Activated CD8-positive, alpha-beta memory T cell treated with anti-CD3 and anti-CD28 coated beads, Interleukin-2, amount 50 U/mL, for 24 hours (primary cell): Measurements from ENCODE around the gene C15orf40.
"Not testable (repeated sequence)": the region's sequence is repeated elsewhere in the genome, so short reads cannot be mapped to it uniquely, and the experiment has no call there.

ENCODE experiments used
- DNase-seq: peaks from one replicate; pipeline ENCODE4 v3.0.0-alpha.2; 2020; ENCODE audit errors: extremely low read depth

C15orf40 gene

DNA sequence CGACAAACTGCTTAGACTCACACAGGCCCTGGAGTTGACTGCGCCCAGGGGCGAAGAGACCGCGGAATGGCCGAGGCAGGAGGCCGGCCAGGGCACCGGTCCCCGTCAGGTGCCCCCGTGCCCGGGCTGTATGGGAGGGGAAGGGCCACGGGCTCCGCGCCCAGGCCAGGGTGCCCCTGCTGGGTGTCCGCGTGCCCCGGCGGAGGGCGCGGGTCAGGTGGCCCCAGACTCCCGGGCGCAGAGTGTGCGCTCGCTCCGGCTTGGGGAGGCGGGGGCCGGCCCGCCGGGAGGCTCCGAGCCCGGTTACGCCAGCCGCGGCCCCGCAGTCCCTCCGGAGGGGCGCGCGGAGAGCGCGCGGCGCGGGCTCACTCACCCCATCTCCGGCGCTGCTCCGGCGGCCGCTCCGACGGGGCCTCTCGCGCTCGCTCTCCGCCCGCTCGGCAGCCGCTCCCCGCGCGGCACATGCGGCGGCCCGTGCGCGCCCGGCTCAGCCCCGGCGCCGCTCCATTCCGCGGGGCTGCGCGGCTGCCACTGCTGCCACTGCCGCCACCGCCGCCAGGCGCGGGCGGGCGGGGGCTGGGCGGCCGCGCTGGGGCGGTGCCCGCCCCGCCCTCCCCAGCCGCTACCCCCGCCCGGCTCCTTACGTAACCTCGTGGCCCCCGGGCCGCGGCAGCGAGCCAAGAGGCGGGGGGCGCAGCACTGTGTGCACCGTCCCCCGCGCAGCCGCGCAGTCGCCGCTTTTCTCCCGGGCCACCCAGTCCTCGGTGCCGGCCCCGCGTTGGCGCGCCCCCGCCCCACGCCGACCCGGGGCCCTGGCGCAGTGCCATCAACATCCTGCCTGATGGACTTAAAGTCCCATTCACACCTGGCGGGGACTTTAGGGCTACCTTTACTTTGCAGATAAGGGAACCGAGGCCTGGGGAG, 59.0 kb downstream of the C15orf40 start, which contains the start of gene HOMER2:
Gene HOMER2 (minus strand): TSS at position 563 of the 924 bp plus-strand sequence. CDS start 185 bp downstream, at position 378.
- DNase-seq = no peak

DNA sequence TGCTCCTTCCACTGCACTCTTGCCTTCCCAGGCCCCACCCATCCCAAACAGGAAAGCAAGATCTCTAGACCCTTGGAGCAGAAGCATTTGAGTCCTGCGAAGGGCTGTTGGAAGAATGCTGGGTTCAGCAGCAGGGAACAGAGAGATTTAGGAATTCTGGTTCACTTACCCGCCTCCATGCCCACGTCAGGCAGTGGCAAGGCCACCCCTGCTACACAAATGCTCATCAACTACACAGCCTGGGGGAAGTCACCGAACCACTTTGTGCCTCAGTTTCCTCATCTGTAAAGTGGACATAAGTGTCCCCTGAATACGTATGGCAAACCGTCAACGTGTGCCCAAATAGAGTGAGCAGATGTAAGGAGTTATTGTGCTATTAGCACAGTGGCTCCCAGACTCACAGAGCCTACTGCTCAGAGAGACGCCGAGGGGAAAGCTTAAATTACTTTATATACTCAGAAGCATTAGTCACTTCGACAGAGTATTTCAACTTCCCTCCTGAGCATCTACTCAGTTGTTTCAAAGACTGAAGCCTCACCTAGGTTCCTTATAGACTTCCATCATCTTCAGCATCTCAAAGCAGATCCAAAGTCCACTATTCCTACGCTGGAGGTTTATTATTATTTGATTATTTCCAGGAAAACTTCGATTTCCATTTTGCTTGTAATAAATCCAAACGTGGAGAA, 59.8 kb downstream of the C15orf40 start:
- DNase-seq = no peak

DNA sequence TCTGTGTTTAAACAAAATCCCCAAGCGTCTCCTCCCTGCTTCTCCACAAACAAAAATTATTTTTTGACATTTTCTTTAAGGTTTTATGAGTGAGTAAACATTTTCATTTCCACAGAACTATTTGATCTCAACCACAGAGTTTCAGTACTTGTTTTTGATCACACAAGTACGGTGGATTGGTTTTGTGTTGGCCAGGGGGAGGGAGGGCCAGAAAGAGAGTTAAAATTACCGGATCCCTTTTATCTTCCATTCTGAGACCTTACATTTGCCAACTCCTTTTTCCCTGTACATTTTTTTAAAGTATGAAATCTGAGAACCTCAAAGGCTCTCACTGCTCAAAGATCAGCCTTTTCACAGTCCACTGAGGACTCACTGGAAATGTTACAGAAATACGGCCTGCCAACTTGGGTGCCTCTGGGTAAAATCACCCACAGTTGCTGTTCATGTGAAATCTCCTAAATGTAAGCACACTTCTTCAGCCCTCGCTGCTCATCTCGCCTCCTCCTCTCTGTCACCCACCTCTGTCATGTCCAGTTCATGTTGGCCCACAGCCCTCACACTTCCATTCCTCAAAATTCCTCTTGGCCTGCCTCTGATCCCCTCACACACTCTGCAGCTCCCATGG, 60.6 kb downstream of the C15orf40 start:
- DNase-seq = no peak

GRCh38 chr15:82950295-82950694, 61.1 kb downstream of the C15orf40 start:
- no peak for DNase-seq

DNA sequence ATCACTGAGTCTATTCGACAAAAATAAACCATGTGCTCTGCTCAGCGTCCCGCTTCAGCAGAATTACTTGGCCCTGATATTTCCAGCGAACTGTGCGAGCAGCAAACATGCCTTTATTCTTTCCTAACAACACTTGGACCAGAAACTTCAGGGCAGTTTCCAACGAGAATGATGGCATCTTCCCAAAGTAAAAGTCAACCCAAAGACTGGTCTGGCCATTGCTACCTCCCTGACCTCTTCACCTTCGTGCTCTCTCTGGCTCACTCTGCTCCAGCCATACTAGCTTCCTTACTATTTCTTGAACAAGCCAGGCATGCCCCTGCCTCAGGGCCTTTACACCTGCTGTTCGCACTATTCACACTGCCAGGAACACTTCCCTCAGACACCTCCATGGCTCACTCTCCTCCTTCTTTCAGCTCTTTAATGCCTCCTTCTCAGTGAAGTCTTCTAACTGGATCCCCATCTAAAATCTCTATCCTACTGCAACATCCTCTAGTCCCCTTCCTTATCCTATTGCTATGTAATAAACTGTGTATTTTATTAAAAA, 65.2 kb downstream of the C15orf40 start:
- no peak for DNase-seq

GRCh38 chr15:82945326-82945725, 66.1 kb downstream of the C15orf40 start:
- DNase-seq = no peak

DNA sequence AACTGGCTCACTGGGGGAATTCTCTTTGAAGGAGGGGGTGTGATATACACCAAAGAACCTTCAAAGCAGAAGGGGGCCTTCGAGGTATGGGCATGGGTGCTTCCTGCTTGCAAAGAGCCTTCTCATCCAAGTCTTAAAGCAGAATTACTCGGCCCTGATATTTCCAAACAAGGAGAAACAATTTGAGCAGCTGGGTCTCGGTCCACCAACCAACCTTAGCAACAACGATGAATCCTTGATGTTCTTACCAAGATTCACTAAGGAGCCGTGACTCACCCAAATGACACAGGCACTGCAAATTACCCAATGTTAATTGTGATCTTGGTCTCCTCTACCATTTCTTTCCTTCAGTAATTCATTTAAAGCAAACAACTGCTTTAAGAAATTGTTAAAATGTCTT, 66.6 kb downstream of the C15orf40 start:
- DNase-seq = no peak

- no peak for DNase-seq
These were observed 67.4 kb downstream of the C15orf40 start for GRCh38 chr15:82944056-82944455.

- no peak for DNase-seq
These were observed 68.3 kb downstream of the C15orf40 start for GRCh38 chr15:82943176-82943575.

DNA sequence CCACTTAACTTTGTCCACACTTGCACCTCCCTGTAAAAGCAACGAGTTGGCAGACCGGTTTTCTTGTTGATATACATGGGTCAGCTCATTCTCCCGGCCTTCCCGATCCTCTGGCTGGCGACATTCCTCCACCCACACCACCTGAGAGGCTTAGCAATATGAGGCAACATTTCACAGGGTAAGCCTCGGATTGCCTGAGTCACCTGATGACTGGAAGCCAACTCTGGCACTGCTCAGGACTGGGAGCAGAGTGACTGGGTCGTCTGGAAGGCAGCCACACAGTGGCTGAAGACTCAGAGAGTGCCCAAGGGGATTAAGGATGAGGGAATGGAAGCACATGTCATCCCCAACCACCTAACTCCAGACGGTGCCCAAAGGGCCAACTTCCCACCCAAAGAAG, 68.7 kb downstream of the C15orf40 start:
- no peak for DNase-seq

DNA sequence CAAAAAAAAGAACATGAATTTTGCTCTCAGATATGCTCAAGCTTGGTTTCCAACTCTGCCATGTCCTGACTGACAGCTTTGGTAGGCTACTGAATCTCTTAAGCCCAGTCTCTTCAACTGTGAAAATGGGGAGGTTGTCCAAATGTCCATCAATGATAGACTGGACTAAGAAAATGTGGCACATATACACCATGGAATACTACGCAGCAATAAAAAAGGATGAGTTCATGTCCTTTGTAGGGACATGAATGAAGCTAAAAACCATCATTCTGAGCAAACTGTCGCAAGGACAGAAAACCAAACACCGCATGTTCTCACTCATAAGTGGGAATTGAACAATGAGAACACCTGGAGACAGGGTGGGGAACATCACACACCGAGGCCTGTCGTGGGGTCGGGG, 71.8 kb downstream of the C15orf40 start:
- DNase-seq = not testable (repeated sequence)
